H1 (cell line): Measurements from ENCODE around the gene SIPA1L2. TPM values are rescaled to one million over a fixed set of nuclear protein-coding genes. Genes with fewer than 3 reads are reported as not detected.

Experiments used
- CTCF ChIA-PET: fragments of 300-600 bp; sonication (Branson Sonifier 250); formaldehyde crosslinking; loops from one replicate; lab custom pipeline; 2021; ENCODE audit not compliant: partially characterized antibody; lab: Charles Lee
- POLR2A ChIA-PET: fragments of 300-600 bp; sonication (Branson Sonifier 250); formaldehyde crosslinking; loops from one replicate; lab custom pipeline; 2021; ENCODE audit warnings: inconsistent platforms; ENCODE audit not compliant: partially characterized antibody; lab: Charles Lee
- DNase-seq, 2 experiments: peaks; one replicate each; pipeline versions ENCODE4 v3.0.0 to v3.0.0-alpha.2; 2010 to 2022; ENCODE audit warnings: low spot score in 2 of 2, low read depth in 1 of 2, mixed read lengths in 1 of 2
- FAIRE-seq: peaks from 2 replicates; lab custom pipeline; 2011; peaks lifted over from hg19 to GRCh38; lab: Jason Lieb, UNC
- H2AFZ ChIP-seq: 2 replicates; pipeline ENCODE4 v1.8.1; 2012; ENCODE audit warnings: low read length, inconsistent platforms
- H2AK5ac ChIP-seq: 2 replicates; pipeline ENCODE4 v1.6.1; 2013; ENCODE audit warnings: low read depth, low read length
- H2BK120ac ChIP-seq: replicated peaks from 2 replicates; pipeline ENCODE3; 2013; ENCODE audit warnings: low read depth, low read length, inconsistent platforms
- H2BK12ac ChIP-seq: 2 replicates; pipeline ENCODE4 v1.6.1; 2013; ENCODE audit warnings: low read depth, low read length
- H2BK15ac ChIP-seq: 2 replicates; pipeline ENCODE4 v1.6.1; 2013; ENCODE audit warnings: low read length
- H2BK20ac ChIP-seq: 2 replicates; pipeline ENCODE4 v1.6.1; 2013; ENCODE audit warnings: low read length
- H2BK5ac ChIP-seq: 2 replicates; pipeline ENCODE4 v1.6.1; 2013; ENCODE audit warnings: low read depth, low read length
- H3K14ac ChIP-seq: 2 replicates; pipeline ENCODE4 v1.6.1; 2013; ENCODE audit warnings: inconsistent platforms; ENCODE audit not compliant: insufficient read length
- H3K18ac ChIP-seq: 2 replicates; pipeline ENCODE4 v1.6.1; 2013; ENCODE audit warnings: low read length; ENCODE audit errors: extremely low read depth
- H3K23ac ChIP-seq: 2 replicates; pipeline ENCODE4 v1.6.1; 2013; ENCODE audit warnings: inconsistent platforms; ENCODE audit not compliant: insufficient read length
- H3K23me2 ChIP-seq: 2 replicates; pipeline ENCODE4 v1.6.1; 2013; ENCODE audit warnings: low read depth, low read length
- H3K27ac ChIP-seq: 2 replicates; pipeline ENCODE4 v1.6.1; 2011; ENCODE audit warnings: low read depth, low read length, inconsistent platforms
- H3K27me3 ChIP-seq, 4 experiments: replicated peaks in 1 of 4; 1 replicate in 1 of 4; 2 replicates in 3 of 4; pipeline versions ENCODE4 v1.6.1 to v1.8.1; 2011 to 2013; ENCODE audit warnings: low read length in 3 of 4, mild to moderate bottlenecking in 3 of 4, inconsistent platforms in 2 of 4, mixed read lengths in 2 of 4, moderate library complexity in 1 of 4; ENCODE audit not compliant: control insufficient read depth in 3 of 4, insufficient read depth in 3 of 4; ENCODE audit errors: extremely low read depth in 1 of 4
- H3K36me3 ChIP-seq, 4 experiments: 2 replicates each; pipeline versions ENCODE4 v1.6.1 to v1.8.1; 2011 to 2013; ENCODE audit warnings: mild to moderate bottlenecking in 4 of 4, low read length in 3 of 4, moderate library complexity in 2 of 4, control low read depth in 1 of 4, inconsistent platforms in 1 of 4; ENCODE audit not compliant: insufficient read depth in 4 of 4, control insufficient read depth in 2 of 4
- H3K4ac ChIP-seq: replicated peaks from 2 replicates; pipeline ENCODE3; 2013; ENCODE audit warnings: low read length, low read depth, mixed read lengths, inconsistent platforms; ENCODE audit not compliant: insufficient read length
- H3K4me1 ChIP-seq, 4 experiments: replicated peaks in 1 of 4; 1 replicate in 1 of 4; 2 replicates in 3 of 4; pipeline versions ENCODE4 v1.6.1 to v1.8.1; 2011 to 2013; ENCODE audit warnings: low read length in 3 of 4, inconsistent platforms in 2 of 4, mixed read lengths in 1 of 4; ENCODE audit not compliant: insufficient read depth in 4 of 4, control insufficient read depth in 3 of 4
- H3K4me2 ChIP-seq, 2 experiments: 2 replicates each; pipeline versions ENCODE4 v1.6.1 to v1.8.1; 2011 to 2013; ENCODE audit warnings: low read depth in 2 of 2, low read length in 2 of 2, control low read depth in 1 of 2, inconsistent platforms in 1 of 2, mild to moderate bottlenecking in 1 of 2; ENCODE audit not compliant: insufficient read depth in 1 of 2
- H3K4me3 ChIP-seq, 4 experiments: fragments of 200-600, 300-600 bp in 1 of 4; sonication (generic), shearing (Covaris generic), sonication (Bioruptor Twin) in 1 of 4; 2 replicates each; pipeline versions ENCODE4 v1.5.1 to v1.8.1; 2011 to 2016; ENCODE audit warnings: low read length in 4 of 4, low read depth in 3 of 4, control low read depth in 2 of 4, inconsistent platforms in 2 of 4, mild to moderate bottlenecking in 2 of 4, mixed read lengths in 1 of 4, moderate library complexity in 1 of 4; ENCODE audit not compliant: insufficient read depth in 2 of 4; ENCODE audit errors: extremely low read depth in 1 of 4
- H3K56ac ChIP-seq: replicated peaks from 2 replicates; pipeline ENCODE3; 2013; ENCODE audit warnings: low read depth, mild to moderate bottlenecking, mixed read lengths, low read length, inconsistent platforms; ENCODE audit not compliant: insufficient read length
- H3K79me1 ChIP-seq: 2 replicates; pipeline ENCODE4 v1.6.1; 2013; ENCODE audit warnings: low read depth, low read length, control low read depth
- H3K79me2 ChIP-seq, 2 experiments: 2 replicates each; pipeline versions ENCODE4 v1.6.1 to v1.8.1; 2012 to 2013; ENCODE audit warnings: low read length in 2 of 2, mild to moderate bottlenecking in 2 of 2, inconsistent platforms in 1 of 2; ENCODE audit not compliant: insufficient read depth in 2 of 2, control insufficient read depth in 1 of 2
- H3K9ac ChIP-seq, 4 experiments: replicated peaks in 1 of 4; 1 replicate in 1 of 4; 2 replicates in 3 of 4; pipeline versions ENCODE4 v1.6.1 to v1.8.1; 2011 to 2013; ENCODE audit warnings: low read depth in 3 of 4, low read length in 3 of 4, control low read depth in 2 of 4, mild to moderate bottlenecking in 2 of 4, moderate library complexity in 2 of 4, inconsistent platforms in 1 of 4; ENCODE audit errors: extremely low read depth in 1 of 4
- H3K9me3 ChIP-seq, 2 experiments: 2 replicates each; pipeline versions ENCODE4 v1.6.1 to v1.8.1; 2012 to 2013; ENCODE audit warnings: mild to moderate bottlenecking in 2 of 2, moderate library complexity in 2 of 2, control low read depth in 1 of 2, inconsistent platforms in 1 of 2, low read depth in 1 of 2, low read length in 1 of 2, mixed read lengths in 1 of 2; ENCODE audit not compliant: insufficient read depth in 2 of 2
- H4K20me1 ChIP-seq, 2 experiments: replicated peaks in 1 of 2; 2 replicates each; pipeline versions ENCODE3 to v1.8.1; 2011 to 2013; ENCODE audit warnings: inconsistent platforms in 2 of 2, low read length in 2 of 2, mild to moderate bottlenecking in 1 of 2; ENCODE audit not compliant: insufficient read depth in 2 of 2, control insufficient read depth in 1 of 2
- H4K5ac ChIP-seq: 2 replicates; pipeline ENCODE4 v1.6.1; 2013; ENCODE audit warnings: low read length, low read depth, mixed read lengths, inconsistent platforms; ENCODE audit not compliant: insufficient read length
- H4K8ac ChIP-seq: 2 replicates; pipeline ENCODE4 v1.8.0; 2013; ENCODE audit warnings: mild to moderate bottlenecking, moderate library complexity, low read length, inconsistent platforms; ENCODE audit not compliant: insufficient read depth; ENCODE audit errors: extremely low read depth
- H4K91ac ChIP-seq: replicated peaks from 2 replicates; pipeline ENCODE3; 2013; ENCODE audit warnings: low read length, mixed read lengths, inconsistent platforms; ENCODE audit not compliant: insufficient read length
- BCL11A ChIP-seq, 2 experiments: IDR thresholded peaks; one replicate each; pipeline ENCODE4 v1.6.1; 2011; ENCODE audit warnings: low read depth in 2 of 2, low read length in 2 of 2, mild to moderate bottlenecking in 2 of 2
- CEBPB ChIP-seq: IDR thresholded peaks from 2 replicates; pipeline ENCODE4 v1.6.1; 2012; ENCODE audit warnings: low read depth, low read length
- CHD1 ChIP-seq: IDR thresholded peaks from 2 replicates; pipeline ENCODE4 v1.6.1; 2012; ENCODE audit warnings: low read depth, low read length, improper control_type of control experiment
- KDM1A ChIP-seq: fragments of 200-600, 300-600 bp; sonication (generic); IDR thresholded peaks from 2 replicates; pipeline ENCODE4 v1.7.1; 2016; ENCODE audit warnings: mild to moderate bottlenecking, low read length, borderline replicate concordance
- KDM4A ChIP-seq: IDR thresholded peaks from one replicate; pipeline ENCODE4 v1.7.1; 2012; ENCODE audit warnings: low read depth, mild to moderate bottlenecking, moderate library complexity, low read length, inconsistent platforms; ENCODE audit not compliant: severe bottlenecking
- NRF1 ChIP-seq: IDR thresholded peaks from 2 replicates; pipeline ENCODE4 v1.6.1; 2011; ENCODE audit warnings: mild to moderate bottlenecking, low read depth, low read length, improper control_type of control experiment
- RAD21 ChIP-seq, 2 experiments: IDR thresholded peaks in 1 of 2; conservative IDR thresholded peaks in 1 of 2; 2 replicates each; pipeline ENCODE4 v1.6.1; 2011; ENCODE audit warnings: low read depth in 2 of 2, low read length in 2 of 2, improper control_type of control experiment in 1 of 2, inconsistent platforms in 1 of 2, mild to moderate bottlenecking in 1 of 2, moderate library complexity in 1 of 2
- SAP30 ChIP-seq: fragments of 300-600 bp; sonication (generic); IDR thresholded peaks from 2 replicates; pipeline ENCODE4 v1.7.1; 2012; ENCODE audit warnings: low read length, moderate library complexity, mild to moderate bottlenecking, inconsistent platforms; ENCODE audit not compliant: insufficient read depth, insufficient replicate concordance
- SP2 ChIP-seq: IDR thresholded peaks from 2 replicates; pipeline ENCODE4 v1.6.1; 2012; ENCODE audit warnings: mild to moderate bottlenecking, low read length, inconsistent platforms
- TEAD4 ChIP-seq: IDR thresholded peaks from 2 replicates; pipeline ENCODE4 v1.6.1; 2012; ENCODE audit warnings: low read depth, low read length, inconsistent platforms, mixed read lengths
- ZNF274 ChIP-seq: IDR thresholded peaks from 2 replicates; pipeline ENCODE4 v1.7.0; 2012; ENCODE audit warnings: low read length, borderline replicate concordance; ENCODE audit errors: extremely low read depth
- WGBS, 2 experiments: shearing (Covaris generic) in 1 of 2; methylation state at CpG; one replicate each; pipeline versions ENCODE4 v1.1.6 to v1.1.7; 2013 to 2015; ENCODE audit warnings: low lambda C conversion rate in 2 of 2, mixed read lengths in 2 of 2, inconsistent platforms in 1 of 2, low coverage in 1 of 2, missing lambda C conversion rate in 1 of 2; ENCODE audit not compliant: insufficient replicate concordance in 2 of 2, insufficient coverage in 1 of 2, insufficient read length in 1 of 2; ENCODE audit errors: extremely low coverage in 1 of 2, missing lambda C conversion rate in 1 of 2; 5-methylcytosine and 5-hydroxymethylcytosine counted together
- polyA plus RNA-seq, 7 experiments: library from polyadenylated mRNA; depleted of rRNA in 3 of 7; stranded (reverse) in 5 of 7; unstranded in 2 of 7; fragments of >200 nt in 5 of 7; fragments of 200-250 nt in 2 of 7; gene quantifications; 1 replicate in 5 of 7; 2 replicates in 1 of 7; 4 replicates in 1 of 7; pipeline versions ENCODE4 v1.2.1 to v1.2.3, GENCODE V29; 2011 to 2013; ENCODE audit warnings: missing spikeins in 2 of 7, mixed read lengths in 2 of 7
- total RNA-seq: library from RNA; stranded (reverse); fragmentation: NEBNext Ultra II Directional; extraction: Animal tissue kit (Norgen Biotek cat#: 25700); gene quantifications from 2 replicates; pipeline ENCODE4 v1.2.1, GENCODE V29; 2021
- TF ChIP-seq, protein P1 (sequence below), 3 experiments: IDR thresholded peaks; 1 replicate in 2 of 3; 2 replicates in 1 of 3; pipeline versions ENCODE4 v1.5.1 to v1.6.1; 2011; ENCODE audit warnings: low read length in 3 of 3, mild to moderate bottlenecking in 3 of 3, inconsistent platforms in 2 of 3, low read depth in 1 of 3, moderate library complexity in 1 of 3; ENCODE audit not compliant: insufficient read depth in 1 of 3; ENCODE audit errors: control extremely low read depth in 1 of 3

The SIPA1L2 gene
- total and polyA plus RNA-seq, 2 of the 8 experiments (the other 6 are each of a cell fraction or from before 2014, with no cell fraction given), result 7.7 to 13.2 TPM

DNA sequence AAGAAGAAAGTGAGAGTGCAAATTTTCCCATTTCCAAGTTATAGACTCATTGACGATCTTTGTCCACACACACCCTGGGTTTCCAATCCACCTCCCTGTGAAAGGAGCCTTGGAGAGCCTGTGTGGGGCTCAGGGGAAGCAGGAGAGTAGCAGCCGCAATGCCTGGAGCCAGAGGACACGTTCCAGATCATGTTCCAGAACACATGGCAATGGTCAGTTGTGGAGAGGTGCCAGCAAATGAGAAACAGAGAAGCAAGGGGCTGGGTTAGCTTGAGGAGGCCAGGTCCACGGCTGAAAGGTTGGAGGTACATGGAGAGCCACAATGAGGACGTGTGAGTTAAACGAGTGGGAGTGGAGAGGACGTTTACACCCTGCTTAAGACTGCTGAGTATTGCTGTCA lies 33.0 kb upstream of the SIPA1L2 start:
- H2BK5ac ChIP-seq, result no peak overlapping the region
- no peak for DNase-seq
- no peak overlapping the region for H3K56ac ChIP-seq
- H3K4me2 ChIP-seq, result no peak overlapping the region
- no peak overlapping the region for H2AFZ ChIP-seq
- no peak overlapping the region for H3K27ac ChIP-seq
- no peaks in the 10 kb centered on the region for H4K20me1 ChIP-seq
- H3K4me3 ChIP-seq, result no peak overlapping the region
- H3K23me2 ChIP-seq, result no peaks in the 10 kb centered on the region
- 68% methylated on average over 7 of the region's 7 CpGs; no CpG with 5 or more reads in 1 of the 2 experiments for WGBS, 2 experiments
- no peaks in the 10 kb centered on the region for H3K36me3 ChIP-seq
- H3K27me3 ChIP-seq, result no peaks in the 10 kb centered on the region
- H3K79me2 ChIP-seq, result no peaks in the 10 kb centered on the region
- no peak overlapping the region for H2BK120ac ChIP-seq
- no peak for FAIRE-seq
- H3K18ac ChIP-seq, result no peak overlapping the region
- no peaks in the 10 kb centered on the region for H3K79me1 ChIP-seq
- H4K8ac ChIP-seq, result no peak overlapping the region
- no peak overlapping the region for H4K5ac ChIP-seq
- no peak overlapping the region for H2BK20ac ChIP-seq
- ChIA-PET CTCF (interaction anchor here (0.8 to 1.1 kb wide), 2 partner anchors 9 to 288 kb away, joined by 3 read pairs; no protein-coding TSS in a partner anchor), POLR2A (no interaction called here)
- H3K9ac ChIP-seq, result no peak overlapping the region
- no peak overlapping the region; the same call in 1 of the 2 replicates for H2BK12ac ChIP-seq
- H3K4me1 ChIP-seq, result no peaks in the 10 kb centered on the region
- H3K9me3 ChIP-seq, result no peaks in the 10 kb centered on the region
- no peak overlapping the region for H3K4ac ChIP-seq
- no peak overlapping the region for H4K91ac ChIP-seq
- no peak overlapping the region for H3K14ac ChIP-seq
- no peak overlapping the region for H2AK5ac ChIP-seq
- H2BK15ac ChIP-seq, result no peak overlapping the region
- no peak overlapping the region for H3K23ac ChIP-seq
- TF ChIP-seq TEAD4, result no peak
- no peak for TF ChIP-seq SAP30
- TF ChIP-seq NRF1, result no peak
- TF ChIP-seq CHD1, result no peak
- TF ChIP-seq RAD21 (IDR thresholded peaks at IDR 0.05 in 1 of 2, conservative IDR thresholded peaks at IDR 0.05 in 1 of 2; ENCODE audit: low read depth in 2 of 2, low read length in 2 of 2), result no peak
- TF ChIP-seq, protein P1, sequence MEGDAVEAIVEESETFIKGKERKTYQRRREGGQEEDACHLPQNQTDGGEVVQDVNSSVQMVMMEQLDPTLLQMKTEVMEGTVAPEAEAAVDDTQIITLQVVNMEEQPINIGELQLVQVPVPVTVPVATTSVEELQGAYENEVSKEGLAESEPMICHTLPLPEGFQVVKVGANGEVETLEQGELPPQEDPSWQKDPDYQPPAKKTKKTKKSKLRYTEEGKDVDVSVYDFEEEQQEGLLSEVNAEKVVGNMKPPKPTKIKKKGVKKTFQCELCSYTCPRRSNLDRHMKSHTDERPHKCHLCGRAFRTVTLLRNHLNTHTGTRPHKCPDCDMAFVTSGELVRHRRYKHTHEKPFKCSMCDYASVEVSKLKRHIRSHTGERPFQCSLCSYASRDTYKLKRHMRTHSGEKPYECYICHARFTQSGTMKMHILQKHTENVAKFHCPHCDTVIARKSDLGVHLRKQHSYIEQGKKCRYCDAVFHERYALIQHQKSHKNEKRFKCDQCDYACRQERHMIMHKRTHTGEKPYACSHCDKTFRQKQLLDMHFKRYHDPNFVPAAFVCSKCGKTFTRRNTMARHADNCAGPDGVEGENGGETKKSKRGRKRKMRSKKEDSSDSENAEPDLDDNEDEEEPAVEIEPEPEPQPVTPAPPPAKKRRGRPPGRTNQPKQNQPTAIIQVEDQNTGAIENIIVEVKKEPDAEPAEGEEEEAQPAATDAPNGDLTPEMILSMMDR (IDR thresholded peaks at IDR 0.05; ENCODE audit: control extremely low read depth in 1 of 3, insufficient read depth in 1 of 3, low read depth in 1 of 3, low read length in 3 of 3), result no peak
- no peak for TF ChIP-seq KDM1A
- TF ChIP-seq SP2, result no peak
- TF ChIP-seq ZNF274, result no peak
- TF ChIP-seq KDM4A, result no peak
- TF ChIP-seq BCL11A (IDR thresholded peaks at IDR 0.05; ENCODE audit: low read depth in 2 of 2, low read length in 2 of 2), result no peak
- no peak for TF ChIP-seq CEBPB
